GM12878 (cell line): ENCODE data around the gene ASTL. TPM values are rescaled to one million over a fixed set of nuclear protein-coding genes. Genes with fewer than 3 reads are reported as not detected.

Source experiments
- EED ChIP-seq: sonication (generic); IDR thresholded peaks from 2 replicates; pipeline ENCODE4 v1.6.1; 2016; ENCODE audit warnings: antibody characterized with exemption, low read depth
- FOXM1 ChIP-seq: IDR thresholded peaks from 2 replicates; pipeline ENCODE4 v1.6.1; 2012; ENCODE audit warnings: low read depth, mild to moderate bottlenecking, inconsistent platforms, low read length, moderate library complexity
- HDGF ChIP-seq: fragments of 450-650 bp; IDR thresholded peaks from 2 replicates; pipeline ENCODE4 v1.6.1; 2016; ENCODE audit warnings: antibody characterized with exemption
- IRF4 ChIP-seq: IDR thresholded peaks from 2 replicates; pipeline ENCODE4 v1.6.1; 2011; ENCODE audit warnings: low read depth, low read length
- KDM1A ChIP-seq: fragments of 200-600 bp; sonication (generic); IDR thresholded peaks from 2 replicates; pipeline ENCODE4 v1.6.1; 2016; ENCODE audit warnings: borderline replicate concordance
- MTA2 ChIP-seq: fragments of 450-650 bp; IDR thresholded peaks from 2 replicates; pipeline ENCODE4 v1.6.1; 2016; ENCODE audit warnings: low read depth, mild to moderate bottlenecking, moderate library complexity
- MXI1 ChIP-seq: fragments of 150-350 bp; IDR thresholded peaks from 2 replicates; pipeline ENCODE4 v1.6.1; 2011; ENCODE audit warnings: low read depth, mild to moderate bottlenecking, inconsistent platforms, low read length, improper control_type of control experiment
- SREBF1 ChIP-seq: IDR thresholded peaks from 2 replicates; pipeline ENCODE4 v1.6.1; 2012; ENCODE audit warnings: mild to moderate bottlenecking, low read length
- SREBF2 ChIP-seq: IDR thresholded peaks from 2 replicates; pipeline ENCODE4 v1.6.1; 2012; ENCODE audit warnings: mild to moderate bottlenecking, low read length
- TBL1XR1 ChIP-seq: IDR thresholded peaks from 2 replicates; pipeline ENCODE4 v1.6.1; 2012; ENCODE audit warnings: low read depth, low read length, improper control_type of control experiment
- ZNF274 ChIP-seq: IDR thresholded peaks from one replicate; pipeline ENCODE4 v1.8.0; 2011; ENCODE audit not compliant: insufficient read length, insufficient read depth
- polyA plus RNA-seq, 11 experiments: library from polyadenylated mRNA; depleted of rRNA in 4 of 11; unstranded in 6 of 11; stranded (reverse) in 5 of 11; fragments of >200 nt; fragmentation: Nextera tagmentation in 4 of 11; fragmentation: Illumina TruSeq in 1 of 11; extraction: Ambion mirVana in 4 of 11; extraction: Trizol in 1 of 11; gene quantifications; 1 replicate in 1 of 11; 2 replicates in 10 of 11; pipeline versions ENCODE4 v1.2.1 to v1.2.3, GENCODE V29; 2011 to 2016; ENCODE audit warnings: inconsistent platforms in 2 of 11, missing spikeins in 2 of 11, low read depth in 1 of 11
- total RNA-seq, 4 experiments: library from RNA; depleted of rRNA in 3 of 4; stranded (reverse); fragments of >200 nt in 3 of 4; fragmentation: Illumina TruSeq in 1 of 4; extraction: Trizol in 1 of 4; gene quantifications; 2 replicates each; pipeline versions ENCODE4 v1.2.1 to v1.2.3, GENCODE V29; 2013 to 2021
- TF ChIP-seq, protein P1 (sequence below): IDR thresholded peaks from 2 replicates; pipeline ENCODE4 v1.6.1; 2012; ENCODE audit warnings: low read depth, low read length, improper control_type of control experiment
- TF ChIP-seq, protein P2 (sequence below): IDR thresholded peaks from 2 replicates; pipeline ENCODE4 v1.6.1; 2012; ENCODE audit warnings: improper control_type of control experiment, low read depth, low read length; ENCODE audit not compliant: insufficient replicate concordance
- TF ChIP-seq, protein P3 (sequence below): fragments of 450-650 bp; IDR thresholded peaks from 2 replicates; pipeline ENCODE4 v1.6.1; 2018; ENCODE audit warnings: borderline replicate concordance, mild to moderate bottlenecking; ENCODE audit not compliant: partially characterized antibody
- TF ChIP-seq, protein P4 (sequence below): fragments of 450-650 bp; formaldehyde crosslinking; IDR thresholded peaks from 2 replicates; pipeline ENCODE4 v1.5.0; 2022; ENCODE audit warnings: mild to moderate bottlenecking, missing genetic modification characterization

ASTL gene
- total and polyA plus RNA-seq, 10 of the 15 experiments (the other 5 are each of a cell fraction or from before 2014, with no cell fraction given), result 0.18 to 1.0 (median 0.38) TPM; not detected in 4

DNA sequence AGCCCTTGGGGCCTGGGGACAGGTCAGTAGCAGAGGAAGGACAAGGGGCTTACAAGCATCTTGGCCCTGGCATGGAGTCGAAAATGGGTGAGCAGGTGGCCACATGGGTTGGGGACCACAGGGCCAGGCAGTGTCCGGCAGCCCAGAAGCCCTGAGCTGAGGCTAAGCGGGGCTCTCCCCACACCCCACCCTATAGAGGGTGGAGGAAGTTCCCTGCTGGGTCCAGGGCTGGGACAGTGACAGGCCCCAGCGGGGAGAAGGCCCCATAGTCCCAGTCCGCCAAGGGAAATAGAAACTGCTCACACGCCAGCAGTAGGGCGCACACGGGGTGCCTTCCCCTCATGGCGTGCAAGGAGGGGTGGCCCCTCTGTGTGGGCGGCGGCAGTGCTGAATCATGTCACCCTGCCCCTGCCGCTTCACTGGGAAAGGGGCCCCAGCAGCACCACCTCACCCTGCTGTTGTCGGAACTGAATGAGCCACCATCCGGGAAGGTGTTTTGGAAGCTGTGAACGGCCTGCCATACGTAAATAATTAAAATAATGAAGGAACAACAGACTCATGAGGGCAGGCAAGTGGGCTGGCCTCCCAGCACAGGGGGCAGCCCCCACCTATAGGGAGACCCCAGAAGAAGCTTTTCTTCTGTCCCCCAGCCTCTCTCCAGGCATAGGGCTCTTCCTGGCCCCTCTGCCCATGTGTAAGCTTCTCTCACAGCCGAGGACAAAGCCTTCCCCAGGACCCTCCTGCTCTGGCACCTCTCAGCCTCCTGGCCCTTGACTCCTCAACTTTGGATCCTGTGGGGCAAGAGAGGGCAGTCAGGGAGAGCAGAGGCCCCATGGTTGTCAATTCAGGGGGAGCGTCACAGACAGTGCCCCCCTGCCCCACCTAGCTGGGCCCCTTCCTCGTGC, 19.6 kb upstream of the ASTL start (continued):
- TF ChIP-seq TBL1XR1 (peak; percentile 95), FOXM1 (no peak), EED (peak; percentile 98), SREBF2 (peak; percentile 44; the same call in 1 of the 2 replicates), ZNF274 (no peak), IRF4 (peak; percentile 76), KDM1A (no peak), MXI1 (peak; percentile 85), HDGF (peak; percentile 44; the same call in 1 of the 2 replicates), SREBF1 (peak; percentile 37; the same call in 1 of the 2 replicates), MTA2 (peak; percentile 86)
- TF ChIP-seq, protein P1, sequence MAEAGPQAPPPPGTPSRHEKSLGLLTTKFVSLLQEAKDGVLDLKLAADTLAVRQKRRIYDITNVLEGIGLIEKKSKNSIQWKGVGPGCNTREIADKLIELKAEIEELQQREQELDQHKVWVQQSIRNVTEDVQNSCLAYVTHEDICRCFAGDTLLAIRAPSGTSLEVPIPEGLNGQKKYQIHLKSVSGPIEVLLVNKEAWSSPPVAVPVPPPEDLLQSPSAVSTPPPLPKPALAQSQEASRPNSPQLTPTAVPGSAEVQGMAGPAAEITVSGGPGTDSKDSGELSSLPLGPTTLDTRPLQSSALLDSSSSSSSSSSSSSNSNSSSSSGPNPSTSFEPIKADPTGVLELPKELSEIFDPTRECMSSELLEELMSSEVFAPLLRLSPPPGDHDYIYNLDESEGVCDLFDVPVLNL, result no peak
- TF ChIP-seq, protein P2, sequence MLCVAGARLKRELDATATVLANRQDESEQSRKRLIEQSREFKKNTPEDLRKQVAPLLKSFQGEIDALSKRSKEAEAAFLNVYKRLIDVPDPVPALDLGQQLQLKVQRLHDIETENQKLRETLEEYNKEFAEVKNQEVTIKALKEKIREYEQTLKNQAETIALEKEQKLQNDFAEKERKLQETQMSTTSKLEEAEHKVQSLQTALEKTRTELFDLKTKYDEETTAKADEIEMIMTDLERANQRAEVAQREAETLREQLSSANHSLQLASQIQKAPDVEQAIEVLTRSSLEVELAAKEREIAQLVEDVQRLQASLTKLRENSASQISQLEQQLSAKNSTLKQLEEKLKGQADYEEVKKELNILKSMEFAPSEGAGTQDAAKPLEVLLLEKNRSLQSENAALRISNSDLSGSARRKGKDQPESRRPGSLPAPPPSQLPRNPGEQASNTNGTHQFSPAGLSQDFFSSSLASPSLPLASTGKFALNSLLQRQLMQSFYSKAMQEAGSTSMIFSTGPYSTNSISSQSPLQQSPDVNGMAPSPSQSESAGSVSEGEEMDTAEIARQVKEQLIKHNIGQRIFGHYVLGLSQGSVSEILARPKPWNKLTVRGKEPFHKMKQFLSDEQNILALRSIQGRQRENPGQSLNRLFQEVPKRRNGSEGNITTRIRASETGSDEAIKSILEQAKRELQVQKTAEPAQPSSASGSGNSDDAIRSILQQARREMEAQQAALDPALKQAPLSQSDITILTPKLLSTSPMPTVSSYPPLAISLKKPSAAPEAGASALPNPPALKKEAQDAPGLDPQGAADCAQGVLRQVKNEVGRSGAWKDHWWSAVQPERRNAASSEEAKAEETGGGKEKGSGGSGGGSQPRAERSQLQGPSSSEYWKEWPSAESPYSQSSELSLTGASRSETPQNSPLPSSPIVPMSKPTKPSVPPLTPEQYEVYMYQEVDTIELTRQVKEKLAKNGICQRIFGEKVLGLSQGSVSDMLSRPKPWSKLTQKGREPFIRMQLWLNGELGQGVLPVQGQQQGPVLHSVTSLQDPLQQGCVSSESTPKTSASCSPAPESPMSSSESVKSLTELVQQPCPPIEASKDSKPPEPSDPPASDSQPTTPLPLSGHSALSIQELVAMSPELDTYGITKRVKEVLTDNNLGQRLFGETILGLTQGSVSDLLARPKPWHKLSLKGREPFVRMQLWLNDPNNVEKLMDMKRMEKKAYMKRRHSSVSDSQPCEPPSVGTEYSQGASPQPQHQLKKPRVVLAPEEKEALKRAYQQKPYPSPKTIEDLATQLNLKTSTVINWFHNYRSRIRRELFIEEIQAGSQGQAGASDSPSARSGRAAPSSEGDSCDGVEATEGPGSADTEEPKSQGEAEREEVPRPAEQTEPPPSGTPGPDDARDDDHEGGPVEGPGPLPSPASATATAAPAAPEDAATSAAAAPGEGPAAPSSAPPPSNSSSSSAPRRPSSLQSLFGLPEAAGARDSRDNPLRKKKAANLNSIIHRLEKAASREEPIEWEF, result peak; percentile 98
- TF ChIP-seq, protein P3, sequence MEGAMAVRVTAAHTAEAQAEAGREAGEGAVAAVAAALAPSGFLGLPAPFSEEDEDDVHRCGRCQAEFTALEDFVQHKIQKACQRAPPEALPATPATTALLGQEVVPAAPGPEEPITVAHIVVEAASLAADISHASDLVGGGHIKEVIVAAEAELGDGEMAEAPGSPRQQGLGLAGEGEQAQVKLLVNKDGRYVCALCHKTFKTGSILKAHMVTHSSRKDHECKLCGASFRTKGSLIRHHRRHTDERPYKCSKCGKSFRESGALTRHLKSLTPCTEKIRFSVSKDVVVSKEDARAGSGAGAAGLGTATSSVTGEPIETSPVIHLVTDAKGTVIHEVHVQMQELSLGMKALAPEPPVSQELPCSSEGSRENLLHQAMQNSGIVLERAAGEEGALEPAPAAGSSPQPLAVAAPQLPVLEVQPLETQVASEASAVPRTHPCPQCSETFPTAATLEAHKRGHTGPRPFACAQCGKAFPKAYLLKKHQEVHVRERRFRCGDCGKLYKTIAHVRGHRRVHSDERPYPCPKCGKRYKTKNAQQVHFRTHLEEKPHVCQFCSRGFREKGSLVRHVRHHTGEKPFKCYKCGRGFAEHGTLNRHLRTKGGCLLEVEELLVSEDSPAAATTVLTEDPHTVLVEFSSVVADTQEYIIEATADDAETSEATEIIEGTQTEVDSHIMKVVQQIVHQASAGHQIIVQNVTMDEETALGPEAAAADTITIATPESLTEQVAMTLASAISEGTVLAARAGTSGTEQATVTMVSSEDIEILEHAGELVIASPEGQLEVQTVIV, result no peak
- TF ChIP-seq, protein P4, sequence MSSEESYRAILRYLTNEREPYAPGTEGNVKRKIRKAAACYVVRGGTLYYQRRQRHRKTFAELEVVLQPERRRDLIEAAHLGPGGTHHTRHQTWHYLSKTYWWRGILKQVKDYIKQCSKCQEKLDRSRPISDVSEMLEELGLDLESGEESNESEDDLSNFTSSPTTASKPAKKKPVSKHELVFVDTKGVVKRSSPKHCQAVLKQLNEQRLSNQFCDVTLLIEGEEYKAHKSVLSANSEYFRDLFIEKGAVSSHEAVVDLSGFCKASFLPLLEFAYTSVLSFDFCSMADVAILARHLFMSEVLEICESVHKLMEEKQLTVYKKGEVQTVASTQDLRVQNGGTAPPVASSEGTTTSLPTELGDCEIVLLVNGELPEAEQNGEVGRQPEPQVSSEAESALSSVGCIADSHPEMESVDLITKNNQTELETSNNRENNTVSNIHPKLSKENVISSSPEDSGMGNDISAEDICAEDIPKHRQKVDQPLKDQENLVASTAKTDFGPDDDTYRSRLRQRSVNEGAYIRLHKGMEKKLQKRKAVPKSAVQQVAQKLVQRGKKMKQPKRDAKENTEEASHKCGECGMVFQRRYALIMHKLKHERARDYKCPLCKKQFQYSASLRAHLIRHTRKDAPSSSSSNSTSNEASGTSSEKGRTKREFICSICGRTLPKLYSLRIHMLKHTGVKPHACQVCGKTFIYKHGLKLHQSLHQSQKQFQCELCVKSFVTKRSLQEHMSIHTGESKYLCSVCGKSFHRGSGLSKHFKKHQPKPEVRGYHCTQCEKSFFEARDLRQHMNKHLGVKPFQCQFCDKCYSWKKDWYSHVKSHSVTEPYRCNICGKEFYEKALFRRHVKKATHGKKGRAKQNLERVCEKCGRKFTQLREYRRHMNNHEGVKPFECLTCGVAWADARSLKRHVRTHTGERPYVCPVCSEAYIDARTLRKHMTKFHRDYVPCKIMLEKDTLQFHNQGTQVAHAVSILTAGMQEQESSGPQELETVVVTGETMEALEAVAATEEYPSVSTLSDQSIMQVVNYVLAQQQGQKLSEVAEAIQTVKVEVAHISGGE (CRISPR knock-in tag), result no peak
